KOPT-K1 (cell line): Measurements from ENCODE around the gene FHOD3.

Source experiments
- H3K27ac ChIP-seq: fragments of 200-600 bp; sonication (generic); 2 replicates; pipeline ENCODE4 v1.5.1; 2016; ENCODE audit warnings: antibody characterized with exemption, mild to moderate bottlenecking, low read depth, low read length; ENCODE audit not compliant: poor library complexity, severe bottlenecking
- H3K36me3 ChIP-seq: fragments of 200-600 bp; sonication (generic); 2 replicates; pipeline ENCODE4 v1.5.1; 2017; ENCODE audit warnings: antibody characterized with exemption, mild to moderate bottlenecking, low read length, moderate library complexity; ENCODE audit not compliant: insufficient read depth
- H3K9me3 ChIP-seq: fragments of 200-600 bp; sonication (generic); 2 replicates; pipeline ENCODE4 v1.5.1; 2017; ENCODE audit warnings: antibody characterized with exemption, low read length, mild to moderate bottlenecking; ENCODE audit not compliant: insufficient read depth, poor library complexity, severe bottlenecking

The FHOD3 gene

GRCh38 chr18:36284268-36284667 is 13.2 kb upstream of the FHOD3 start:
- Histone ChIP-seq H3K27ac (no peak overlapping the region), H3K36me3 (no peaks in the 10 kb centered on the region), H3K9me3 (no peaks in the 10 kb centered on the region)

GRCh38 chr18:36284671-36285295 is 12.7 kb upstream of the FHOD3 start:
- Histone ChIP-seq H3K36me3 (no peaks in the 10 kb centered on the region), H3K27ac (no peak overlapping the region), H3K9me3 (no peaks in the 10 kb centered on the region)

DNA sequence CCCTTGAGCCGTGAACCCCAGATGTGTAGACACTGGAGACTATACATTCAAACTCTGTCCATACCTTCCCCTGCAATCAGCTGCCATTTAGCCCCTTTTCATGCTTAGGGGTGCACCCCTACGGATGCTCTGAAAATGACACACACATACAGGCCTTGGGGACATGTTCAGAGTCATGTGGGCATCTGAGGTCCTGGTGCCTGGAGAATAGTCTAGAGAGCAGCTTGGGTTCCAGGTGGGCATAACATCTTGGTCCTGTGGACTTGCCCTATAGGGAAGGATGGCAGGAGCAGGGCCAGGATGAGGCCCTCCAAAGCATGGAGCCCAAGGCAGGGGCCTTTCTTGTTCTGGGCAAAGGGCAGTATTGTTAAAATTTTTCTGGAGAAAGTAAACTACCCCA is 9.9 kb upstream of the FHOD3 start:
- Histone ChIP-seq H3K9me3 (no peaks in the 10 kb centered on the region), H3K27ac (no peak overlapping the region), H3K36me3 (no peaks in the 10 kb centered on the region)

- Histone ChIP-seq H3K36me3 (no peaks in the 10 kb centered on the region), H3K27ac (no peak overlapping the region), H3K9me3 (no peaks in the 10 kb centered on the region)
Observed at GRCh38 chr18:36288689-36289088, 8.8 kb upstream of the FHOD3 start.

DNA sequence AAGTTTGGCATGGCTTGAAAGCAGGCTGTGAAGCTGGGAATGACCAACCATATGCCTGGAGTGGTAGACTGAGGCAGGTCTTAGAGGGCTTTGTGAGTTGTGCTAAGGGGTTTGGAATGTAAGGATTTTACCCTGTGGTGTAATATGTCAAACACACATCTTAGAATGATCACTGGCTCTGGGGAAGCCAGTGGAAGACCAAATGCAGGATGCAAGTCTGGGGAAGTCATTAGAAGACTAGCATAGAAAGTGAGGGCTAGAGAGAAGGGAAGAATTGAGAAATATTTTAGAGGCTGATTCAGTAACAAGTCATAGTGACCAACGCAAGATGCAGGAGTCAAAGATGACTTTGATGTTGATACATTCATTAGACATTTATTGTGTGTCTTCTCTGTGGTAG is 3.5 kb upstream of the FHOD3 start:
- Histone ChIP-seq H3K9me3 (no peaks in the 10 kb centered on the region), H3K36me3 (no peaks in the 10 kb centered on the region), H3K27ac (no peak overlapping the region)

- Histone ChIP-seq H3K36me3 (no peaks in the 10 kb centered on the region), H3K27ac (no peak overlapping the region), H3K9me3 (no peaks in the 10 kb centered on the region)
Observed at GRCh38 chr18:36295214-36295613, 2.3 kb upstream of the FHOD3 start.

DNA sequence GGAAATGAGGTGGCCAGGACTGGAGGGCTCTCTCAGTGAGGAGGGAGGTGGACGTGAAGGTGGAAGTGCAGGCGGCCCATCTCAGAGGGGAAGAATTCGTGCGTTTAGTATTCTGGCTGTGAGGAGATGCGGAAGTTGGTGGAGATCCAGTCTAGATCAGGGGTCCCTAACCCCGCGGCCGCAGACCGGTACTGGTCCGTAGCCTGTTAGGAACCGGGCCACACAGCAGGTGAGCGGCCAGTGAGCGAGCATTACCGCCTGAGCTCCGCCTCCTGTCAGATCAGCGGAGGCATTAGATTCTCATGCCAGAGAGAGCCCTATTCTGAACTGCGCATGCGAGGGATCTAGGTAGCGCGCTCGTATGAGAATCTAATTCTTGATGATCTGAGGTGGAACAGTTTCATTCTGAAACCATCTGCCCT is 1.6 kb upstream of the FHOD3 start:
- Histone ChIP-seq H3K9me3 (no peaks in the 10 kb centered on the region), H3K36me3 (no peaks in the 10 kb centered on the region), H3K27ac (no peak overlapping the region)

DNA sequence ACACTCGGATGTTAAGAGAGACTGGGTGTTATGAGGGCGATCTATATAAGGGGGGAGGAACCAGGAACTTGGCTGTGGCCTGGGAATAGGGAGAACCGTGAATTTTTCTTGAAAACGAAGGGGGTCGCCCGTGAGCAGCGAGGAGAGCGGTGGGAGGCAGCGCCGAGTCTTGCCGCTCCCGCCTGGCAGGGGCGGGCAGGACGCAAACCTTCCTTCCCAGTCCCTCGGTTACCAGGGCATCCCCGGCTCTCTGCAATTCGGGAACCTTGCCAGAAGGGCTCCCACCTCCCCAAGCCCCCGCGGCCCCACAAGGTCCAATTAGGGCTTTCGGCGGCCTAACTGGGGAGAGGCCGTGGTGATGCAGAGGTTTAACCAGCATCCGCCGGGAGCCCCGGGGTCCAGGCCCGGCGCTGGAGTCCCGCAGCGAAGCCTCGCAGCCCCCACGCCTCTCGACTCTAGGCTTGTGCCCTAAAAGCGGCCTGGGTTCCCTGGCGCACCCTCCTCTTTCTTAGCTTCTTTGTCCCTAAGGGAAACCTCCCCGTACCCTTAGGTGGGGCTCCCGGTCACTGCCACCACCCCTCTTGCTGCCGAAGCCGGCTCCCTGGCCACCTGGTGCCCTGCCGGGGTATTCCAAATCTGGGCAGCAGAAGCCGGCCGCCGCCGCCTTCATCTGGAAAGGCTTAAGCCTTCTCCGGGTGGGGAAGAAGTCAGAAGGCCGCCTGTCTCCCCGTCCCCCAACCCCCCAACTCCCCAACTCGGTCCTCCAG is 680 bp upstream of the FHOD3 start:
- no peak overlapping the region for H3K27ac ChIP-seq
- no peaks in the 10 kb centered on the region for H3K36me3 ChIP-seq
- H3K9me3 ChIP-seq, result no peaks in the 10 kb centered on the region

GRCh38 chr18:36298126-36298741 is 721 bp downstream of the FHOD3 start:
- Histone ChIP-seq H3K27ac (no peak overlapping the region), H3K36me3 (no peaks in the 10 kb centered on the region), H3K9me3 (no peaks in the 10 kb centered on the region)

GRCh38 chr18:36299015-36299414 is 1.5 kb downstream of the FHOD3 start:
- Histone ChIP-seq H3K36me3 (no peaks in the 10 kb centered on the region), H3K9me3 (no peaks in the 10 kb centered on the region), H3K27ac (no peak overlapping the region)

DNA sequence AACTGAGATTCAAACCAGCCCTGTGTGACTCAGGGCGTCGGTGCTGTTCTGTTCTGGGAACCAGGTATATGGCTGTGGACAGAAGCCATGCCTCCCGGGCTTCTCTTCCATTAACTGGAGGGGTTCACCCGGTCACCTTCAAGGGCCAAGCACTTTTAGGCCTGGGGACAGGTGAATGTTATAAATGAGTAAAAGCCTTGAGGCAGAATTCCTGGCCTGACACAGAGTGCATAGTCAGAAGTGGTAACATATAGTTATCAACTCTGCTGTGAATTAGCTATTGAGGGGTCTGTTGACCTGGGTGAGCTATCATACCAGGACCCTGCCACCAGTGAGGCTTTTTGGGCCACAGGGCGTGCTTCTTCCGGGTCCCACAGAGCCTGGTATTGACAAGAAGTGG is 2.7 kb downstream of the FHOD3 start:
- no peaks in the 10 kb centered on the region for H3K9me3 ChIP-seq
- no peaks in the 10 kb centered on the region for H3K36me3 ChIP-seq
- no peak overlapping the region for H3K27ac ChIP-seq

DNA sequence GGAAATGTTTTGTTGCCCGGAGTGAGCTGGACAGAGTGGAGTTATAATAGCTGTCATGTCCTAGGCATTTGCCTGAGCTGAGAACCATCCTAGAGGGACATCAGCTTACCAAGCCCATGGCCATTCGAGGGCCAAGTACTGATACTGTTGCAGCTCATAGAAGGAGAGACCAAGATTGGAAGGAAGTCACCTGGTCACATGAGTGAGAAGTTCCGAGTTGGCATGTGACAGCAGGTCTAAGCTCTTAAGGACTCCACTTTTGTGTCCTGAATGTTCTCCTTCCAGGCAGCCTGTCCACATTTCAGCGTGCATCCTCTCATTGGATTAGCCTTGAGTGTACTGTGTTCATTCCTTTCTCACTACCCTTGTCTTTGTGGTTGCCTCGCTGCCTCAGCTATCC is 4.4 kb downstream of the FHOD3 start:
- no peak overlapping the region for H3K27ac ChIP-seq

DNA sequence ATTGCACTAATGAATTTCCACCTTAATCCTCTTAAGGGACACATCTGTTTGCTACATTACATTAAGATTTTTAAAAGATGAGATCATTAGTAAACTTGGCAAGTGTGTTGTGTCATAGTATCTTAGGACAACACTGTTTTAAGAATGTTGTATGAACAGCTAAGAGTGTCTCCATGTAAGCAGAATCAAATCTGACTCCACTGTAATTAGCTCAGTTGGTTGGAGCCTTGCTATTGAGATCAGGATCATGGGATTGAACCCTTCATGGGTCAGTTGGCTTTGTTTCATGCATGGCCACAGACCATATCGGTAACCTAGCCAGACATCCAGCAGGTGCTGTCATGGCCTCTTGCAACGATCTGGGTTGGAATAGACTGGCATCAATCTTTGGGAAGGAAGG is 5.2 kb downstream of the FHOD3 start:
- Histone ChIP-seq H3K36me3 (no peaks in the 10 kb centered on the region), H3K9me3 (no peaks in the 10 kb centered on the region), H3K27ac (no peak overlapping the region)

More for the DNA sequence above, 4.4 kb downstream of the FHOD3 start:
- no peaks in the 10 kb centered on the region for H3K9me3 ChIP-seq
- H3K36me3 ChIP-seq, result no peaks in the 10 kb centered on the region

GRCh38 chr18:36303211-36303844 is 5.8 kb downstream of the FHOD3 start:
- Histone ChIP-seq H3K27ac (no peak overlapping the region), H3K9me3 (no peaks in the 10 kb centered on the region)

GRCh38 chr18:36304723-36305122 is 7.2 kb downstream of the FHOD3 start:
- no peaks in the 10 kb centered on the region for H3K36me3 ChIP-seq
- H3K27ac ChIP-seq, result no peak overlapping the region
- H3K9me3 ChIP-seq, result no peaks in the 10 kb centered on the region

More at GRCh38 chr18:36303211-36303844, 5.8 kb downstream of the FHOD3 start:
- H3K36me3 ChIP-seq, result no peaks in the 10 kb centered on the region
